OCI-LY3 (cell line): ENCODE data around the gene TARDBP.

Source experiments
- EZH2phosphoT487 ChIP-seq: fragments of 200-600 bp; shearing (Covaris generic); IDR thresholded peaks from 2 replicates; pipeline ENCODE4 v1.6.1; 2018; ENCODE audit warnings: antibody characterized with exemption, mixed run types, low read depth
- TF ChIP-seq, protein P1 (sequence below): fragments of 200-600, 300-600 bp; sonication (generic); IDR thresholded peaks from 2 replicates; pipeline ENCODE4 v1.5.1; 2014; ENCODE audit warnings: antibody characterized with exemption, low read length, low read depth

DNA sequence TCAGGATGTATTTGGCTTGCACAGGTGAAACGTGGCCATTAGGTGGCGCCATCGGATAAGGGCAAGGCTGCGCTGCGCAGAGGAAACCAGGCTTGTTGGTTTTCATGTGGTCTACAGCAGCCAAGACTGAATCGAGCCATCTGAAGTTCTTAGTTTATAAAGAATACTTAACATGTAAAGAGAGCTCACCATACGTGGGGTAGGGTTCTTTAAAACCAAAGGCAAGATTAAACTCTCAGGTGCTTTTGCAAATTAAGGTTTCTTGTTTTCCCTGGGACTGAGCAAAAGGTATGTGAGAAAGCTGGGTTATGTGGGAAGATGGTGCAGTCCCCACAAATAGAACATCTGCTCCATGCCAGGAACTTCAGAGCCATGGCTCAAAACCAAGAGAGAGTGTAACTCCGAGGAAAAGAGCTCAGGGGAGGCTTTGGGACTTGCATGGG, 25.3 kb downstream of the TARDBP start:
- TF ChIP-seq, protein P1, sequence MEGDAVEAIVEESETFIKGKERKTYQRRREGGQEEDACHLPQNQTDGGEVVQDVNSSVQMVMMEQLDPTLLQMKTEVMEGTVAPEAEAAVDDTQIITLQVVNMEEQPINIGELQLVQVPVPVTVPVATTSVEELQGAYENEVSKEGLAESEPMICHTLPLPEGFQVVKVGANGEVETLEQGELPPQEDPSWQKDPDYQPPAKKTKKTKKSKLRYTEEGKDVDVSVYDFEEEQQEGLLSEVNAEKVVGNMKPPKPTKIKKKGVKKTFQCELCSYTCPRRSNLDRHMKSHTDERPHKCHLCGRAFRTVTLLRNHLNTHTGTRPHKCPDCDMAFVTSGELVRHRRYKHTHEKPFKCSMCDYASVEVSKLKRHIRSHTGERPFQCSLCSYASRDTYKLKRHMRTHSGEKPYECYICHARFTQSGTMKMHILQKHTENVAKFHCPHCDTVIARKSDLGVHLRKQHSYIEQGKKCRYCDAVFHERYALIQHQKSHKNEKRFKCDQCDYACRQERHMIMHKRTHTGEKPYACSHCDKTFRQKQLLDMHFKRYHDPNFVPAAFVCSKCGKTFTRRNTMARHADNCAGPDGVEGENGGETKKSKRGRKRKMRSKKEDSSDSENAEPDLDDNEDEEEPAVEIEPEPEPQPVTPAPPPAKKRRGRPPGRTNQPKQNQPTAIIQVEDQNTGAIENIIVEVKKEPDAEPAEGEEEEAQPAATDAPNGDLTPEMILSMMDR, result peak; percentile 89
- no peak for TF ChIP-seq EZH2phosphoT487
